ENCODE data around the gene ANK3. TPM values are rescaled to one million over a fixed set of nuclear protein-coding genes. Genes with fewer than 3 reads are reported as not detected.

Gene ANK3
- total and polyA plus RNA-seq, 2 experiments from 2014 or later = 46.5 to 85.2 TPM

GRCh38 chr10:60222047-60222446, 167.6 kb downstream of the ANK3 start (continued):
- no peak for TF ChIP-seq ZNF462 (CRISPR knock-in tag; IDR thresholded peaks at IDR 0.05)
- no peak for TF ChIP-seq ZNF114 (CRISPR knock-in tag; IDR thresholded peaks at IDR 0.05)
- TF ChIP-seq ZNF331 (CRISPR knock-in tag; IDR thresholded peaks at IDR 0.05; ENCODE audit: low read depth) = no peak
- no peak for TF ChIP-seq ETS1 (IDR thresholded peaks at IDR 0.05)
- no peak for TF ChIP-seq EZH2 (IDR thresholded peaks at IDR 0.05; ENCODE audit: low read depth, unreplicated experiment)
- no peak for TF ChIP-seq NANOG (IDR thresholded peaks at IDR 0.05; ENCODE audit: borderline replicate concordance)

- Histone ChIP-seq H3K9me2 (ENCODE audit: insufficient read depth) (no peaks in the 10 kb centered on the region), H3K4me3 (no peak overlapping the region), H3K4me2 (no peak overlapping the region), H4K20me1 (replicated peaks; ENCODE audit: insufficient read depth) (no peaks in the 10 kb centered on the region), H3K79me2 (replicated peaks; ENCODE audit: insufficient read depth) (no peaks in the 10 kb centered on the region), H3F3A (replicated peaks; ENCODE audit: low read depth) (no peaks in the 10 kb centered on the region), H3K27me3 (ENCODE audit: insufficient read depth) (no peaks in the 10 kb centered on the region), H2AFZ (no peak overlapping the region), H3K4me1 (ENCODE audit: insufficient read depth) (no peaks in the 10 kb centered on the region), H3K36me3 (ENCODE audit: insufficient read depth) (no peaks in the 10 kb centered on the region), H3K27ac (ENCODE audit: low read depth) (no peak overlapping the region)
- H3K9me3 Mint-ChIP-seq = no peaks in the 10 kb centered on the region
- no peak for DNase-seq (ENCODE audit: low spot score)
- peaks cover 13% of the 10 kb centered on the region for H3K4me1 Mint-ChIP-seq
- H3K4me3 Mint-ChIP-seq = no peak overlapping the region
- ATAC-seq = no peak
- H3K36me3 Mint-ChIP-seq (ENCODE audit: low read depth) = no peaks in the 10 kb centered on the region
- no peak overlapping the region for H3K27ac Mint-ChIP-seq
- H3K27me3 Mint-ChIP-seq (ENCODE audit: insufficient read depth, low read depth, poor library complexity) = peaks cover 4% of the 10 kb centered on the region
- TF ChIP-seq POLR2AphosphoS5 (IDR thresholded peaks at IDR 0.05; ENCODE audit: low read depth) (no peak), CTCF (conservative IDR thresholded peaks at IDR 0.05; ENCODE audit: low read depth in 2 of 2) (no peak), NANOG (IDR thresholded peaks at IDR 0.05; ENCODE audit: borderline replicate concordance) (no peak), ETS1 (IDR thresholded peaks at IDR 0.05) (no peak), CREB1 (CRISPR knock-in tag; IDR thresholded peaks at IDR 0.05; ENCODE audit: low read depth) (no peak), EZH2phosphoT487 (IDR thresholded peaks at IDR 0.05; ENCODE audit: unreplicated experiment) (no peak), EZH2 (IDR thresholded peaks at IDR 0.05; ENCODE audit: low read depth, unreplicated experiment) (no peak), REST (IDR thresholded peaks at IDR 0.05; ENCODE audit: unreplicated experiment) (no peak), ZNF114 (CRISPR knock-in tag; IDR thresholded peaks at IDR 0.05) (no peak)
Observed at GRCh38 chr10:60212195-60212594, 177.5 kb downstream of the ANK3 start.

All from GM23338 (cell line).